NB4 (cell line): ENCODE measurements around the gene MYOC.

ENCODE experiments used
- DNase-seq: peaks from one replicate; pipeline ENCODE4 v3.0.0; 2010; ENCODE audit warnings: low read depth
- H3K4me3 ChIP-seq: one replicate; pipeline ENCODE4 v1.5.1; 2011; ENCODE audit warnings: mild to moderate bottlenecking, low read depth, low read length, moderate library complexity
- MYC ChIP-seq: IDR thresholded peaks from 2 replicates; pipeline ENCODE4 v1.6.1; 2011; ENCODE audit warnings: low read depth, low read length
- POLR2A ChIP-seq: IDR thresholded peaks from 2 replicates; pipeline ENCODE4 v1.6.1; 2011; ENCODE audit warnings: mild to moderate bottlenecking; ENCODE audit not compliant: insufficient read length; ENCODE audit errors: extremely low read depth
- TF ChIP-seq, protein P1 (sequence below): IDR thresholded peaks from one replicate; pipeline ENCODE4 v1.5.1; 2012; ENCODE audit warnings: low read depth, low read length
- TF ChIP-seq, protein P2 (sequence below): IDR thresholded peaks from 2 replicates; pipeline ENCODE4 v1.6.1; 2011; ENCODE audit warnings: low read depth, low read length

MYOC gene

DNA sequence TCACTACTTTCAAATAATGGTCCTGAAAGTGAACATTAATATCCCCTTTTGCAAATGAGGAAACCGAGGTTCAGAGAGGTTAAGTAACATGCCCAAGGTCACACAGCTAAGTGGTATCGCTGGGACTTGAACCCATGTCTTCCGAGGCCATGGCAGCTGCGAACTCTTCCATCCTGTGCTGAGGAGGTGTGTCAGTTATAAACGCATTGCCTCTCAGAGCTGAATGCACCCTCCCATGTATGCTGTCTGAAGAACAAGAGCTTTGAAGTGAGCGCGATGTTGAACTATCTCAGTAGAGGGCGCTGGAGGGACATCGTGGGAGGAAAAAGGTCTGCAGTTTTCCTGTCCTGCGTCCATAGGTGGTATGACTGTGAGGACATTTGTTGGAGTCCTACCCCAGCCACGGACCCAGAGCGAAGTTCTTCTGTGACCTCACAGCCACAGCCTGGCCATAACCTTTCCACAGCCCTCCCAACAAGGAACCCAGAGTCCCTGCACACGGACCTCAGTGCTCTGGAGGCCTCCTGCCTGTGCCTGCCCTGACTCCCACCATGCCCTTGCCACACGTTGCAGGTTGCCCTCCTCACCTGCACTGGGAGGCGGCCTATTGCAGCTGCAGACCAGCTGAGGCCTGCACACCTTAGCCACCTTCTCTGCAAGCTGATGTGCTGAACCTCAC lies 7.5 kb downstream of the MYOC start:
- TF ChIP-seq, protein P1, sequence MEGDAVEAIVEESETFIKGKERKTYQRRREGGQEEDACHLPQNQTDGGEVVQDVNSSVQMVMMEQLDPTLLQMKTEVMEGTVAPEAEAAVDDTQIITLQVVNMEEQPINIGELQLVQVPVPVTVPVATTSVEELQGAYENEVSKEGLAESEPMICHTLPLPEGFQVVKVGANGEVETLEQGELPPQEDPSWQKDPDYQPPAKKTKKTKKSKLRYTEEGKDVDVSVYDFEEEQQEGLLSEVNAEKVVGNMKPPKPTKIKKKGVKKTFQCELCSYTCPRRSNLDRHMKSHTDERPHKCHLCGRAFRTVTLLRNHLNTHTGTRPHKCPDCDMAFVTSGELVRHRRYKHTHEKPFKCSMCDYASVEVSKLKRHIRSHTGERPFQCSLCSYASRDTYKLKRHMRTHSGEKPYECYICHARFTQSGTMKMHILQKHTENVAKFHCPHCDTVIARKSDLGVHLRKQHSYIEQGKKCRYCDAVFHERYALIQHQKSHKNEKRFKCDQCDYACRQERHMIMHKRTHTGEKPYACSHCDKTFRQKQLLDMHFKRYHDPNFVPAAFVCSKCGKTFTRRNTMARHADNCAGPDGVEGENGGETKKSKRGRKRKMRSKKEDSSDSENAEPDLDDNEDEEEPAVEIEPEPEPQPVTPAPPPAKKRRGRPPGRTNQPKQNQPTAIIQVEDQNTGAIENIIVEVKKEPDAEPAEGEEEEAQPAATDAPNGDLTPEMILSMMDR = peak; percentile 89
- no peak for TF ChIP-seq POLR2A
- DNase-seq = peak; percentile 84
- no peak overlapping the region for H3K4me3 ChIP-seq

DNA sequence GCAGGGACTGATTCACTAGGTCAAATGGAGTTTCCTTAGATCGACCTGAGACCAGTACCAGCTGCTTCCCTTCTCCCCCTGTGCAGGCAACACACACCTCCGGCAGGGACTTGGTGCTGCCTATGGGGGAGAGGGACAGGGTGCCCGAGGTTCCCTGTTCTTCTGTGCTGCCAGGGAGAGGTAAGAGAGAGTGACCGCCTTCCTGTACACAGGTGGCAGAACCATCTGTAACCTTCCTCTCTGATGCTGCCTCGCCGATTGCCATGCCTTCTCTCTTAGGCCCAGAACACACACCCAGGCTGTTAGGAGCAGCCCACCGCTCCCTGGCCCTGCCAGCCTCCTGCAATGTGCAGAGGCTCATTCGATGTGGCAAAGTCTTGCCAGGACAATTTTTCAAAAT lies 9.3 kb downstream of the MYOC start:
- no peak overlapping the region for H3K4me3 ChIP-seq
- no peak for TF ChIP-seq POLR2A
- DNase-seq = no peak

DNA sequence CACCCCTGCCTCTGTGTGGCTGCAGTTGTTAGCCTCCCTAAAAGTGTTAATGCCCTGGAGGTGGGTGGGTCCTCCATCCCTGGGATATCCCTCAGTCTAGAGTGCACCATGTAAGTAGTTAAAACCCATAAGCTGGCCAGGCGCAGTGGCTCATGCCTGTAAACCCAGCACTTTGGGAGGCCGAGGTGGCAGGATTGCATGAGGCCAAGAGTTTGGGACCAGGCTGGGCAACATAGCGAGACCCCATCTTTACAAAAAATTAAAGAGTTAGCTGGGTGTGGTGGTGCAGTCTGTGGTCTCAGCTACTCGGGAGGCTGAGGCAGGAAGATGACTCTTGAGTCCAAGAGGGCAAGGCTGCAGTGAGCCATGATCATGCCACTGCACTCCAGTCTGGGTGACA lies 10.3 kb downstream of the MYOC start:
- no peak for DNase-seq
- TF ChIP-seq, protein P1 = no peak
- TF ChIP-seq POLR2A = no peak
- no peak for TF ChIP-seq MYC
- TF ChIP-seq, protein P2, sequence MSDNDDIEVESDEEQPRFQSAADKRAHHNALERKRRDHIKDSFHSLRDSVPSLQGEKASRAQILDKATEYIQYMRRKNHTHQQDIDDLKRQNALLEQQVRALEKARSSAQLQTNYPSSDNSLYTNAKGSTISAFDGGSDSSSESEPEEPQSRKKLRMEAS = no peak
- H3K4me3 ChIP-seq = no peak overlapping the region

DNA sequence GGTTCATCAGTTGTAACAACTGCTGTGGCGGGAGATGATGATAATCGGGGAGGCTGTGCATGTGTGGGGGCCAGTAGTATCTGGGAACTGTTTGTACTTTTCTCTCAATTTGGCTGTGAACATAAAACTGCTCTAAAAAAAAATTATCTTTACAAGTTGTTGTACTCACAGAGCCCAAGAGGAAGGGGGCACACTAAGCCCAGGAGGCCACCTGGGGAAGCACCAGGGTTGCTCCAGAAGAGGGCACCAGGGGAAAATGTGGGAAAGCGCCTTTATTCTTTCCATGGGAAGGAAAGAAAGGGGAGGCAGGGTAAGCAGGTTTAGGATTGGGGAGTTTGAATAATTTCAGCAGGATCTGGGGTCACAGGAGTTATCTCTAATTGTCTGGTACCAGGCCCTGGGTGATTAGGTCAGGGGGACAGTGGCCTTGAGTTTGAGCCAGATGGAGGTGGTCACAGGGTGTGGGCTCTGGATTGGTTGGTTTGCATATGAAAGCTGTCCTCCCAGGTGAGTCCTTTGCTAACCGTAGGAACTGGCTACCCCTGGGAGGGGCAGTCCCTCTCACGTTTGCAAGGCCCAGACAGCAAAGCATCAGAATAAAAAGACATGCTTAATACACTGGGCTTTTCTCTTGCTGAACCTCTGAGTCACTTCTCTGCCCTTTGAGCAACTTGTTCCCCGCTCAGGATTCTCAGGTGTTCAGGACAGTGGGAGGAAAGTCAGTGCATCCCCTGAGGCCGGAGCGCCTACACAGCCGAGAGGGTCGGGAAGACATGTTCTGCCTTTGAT lies 11.2 kb downstream of the MYOC start:
- TF ChIP-seq MYC (no peak), POLR2A (no peak)
- TF ChIP-seq, protein P2 = no peak
- TF ChIP-seq, protein P1 = no peak
- no peak for DNase-seq
- H3K4me3 ChIP-seq = no peak overlapping the region

DNA sequence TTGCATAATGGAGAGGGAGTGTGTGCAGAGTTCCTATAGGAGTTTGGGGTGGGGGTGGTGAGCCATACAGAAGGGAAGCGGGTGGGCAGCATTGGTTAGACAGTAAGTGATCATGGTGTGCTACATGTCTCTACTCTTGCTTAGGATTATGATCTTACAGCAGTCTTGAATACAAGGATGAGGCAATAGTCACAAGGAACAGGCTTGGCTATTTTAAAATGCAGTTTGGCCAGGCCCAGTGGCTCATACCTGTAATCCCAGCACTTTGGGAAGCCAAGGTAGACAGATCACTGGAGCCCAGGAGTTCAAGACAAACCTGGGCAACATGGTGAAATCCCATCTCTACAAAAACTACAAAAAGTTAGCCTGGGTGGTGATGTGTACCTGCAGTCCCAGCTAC lies 12.3 kb downstream of the MYOC start:
- H3K4me3 ChIP-seq = no peak overlapping the region
- TF ChIP-seq MYC (no peak), POLR2A (no peak)
- TF ChIP-seq, protein P1 = no peak
- TF ChIP-seq, protein P2 = no peak
- DNase-seq = no peak

DNA sequence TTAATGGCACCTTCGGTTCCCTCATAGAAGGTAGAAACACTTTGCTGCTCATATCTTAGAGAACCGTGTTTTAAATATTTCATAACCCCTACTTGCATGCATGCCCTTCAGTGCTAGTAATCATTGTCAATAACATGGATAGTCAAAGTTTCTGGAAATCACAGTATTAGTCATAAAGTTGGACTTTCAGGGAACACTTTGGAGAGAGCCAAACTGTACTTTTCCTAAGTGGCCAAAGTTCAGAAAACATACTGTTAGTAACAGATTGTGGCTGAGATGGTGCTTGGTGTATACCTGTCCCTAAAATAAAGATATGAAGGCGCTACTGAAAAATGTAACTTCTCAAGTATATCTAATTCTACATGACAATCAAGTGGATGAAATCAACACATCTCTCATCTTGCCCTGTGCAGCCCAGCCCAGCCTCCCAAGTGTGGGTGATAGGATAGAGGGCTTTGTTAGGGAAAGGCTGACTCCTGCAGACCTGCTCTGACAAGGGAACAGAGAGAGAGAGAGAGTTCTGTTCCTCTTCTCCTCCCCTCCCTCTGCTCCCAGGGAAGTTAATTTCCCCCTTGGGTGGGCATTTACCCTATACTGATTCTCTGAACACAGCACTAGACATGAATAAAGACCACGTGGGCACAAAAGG lies 14.4 kb downstream of the MYOC start:
- no peak overlapping the region for H3K4me3 ChIP-seq
- TF ChIP-seq, protein P2 = no peak
- TF ChIP-seq, protein P1 = no peak
- TF ChIP-seq MYC = no peak

More for the DNA sequence above, 14.4 kb downstream of the MYOC start:
- DNase-seq = no peak
